A549 (cell line): Measurements from ENCODE around the gene TIMM10. TPM values are rescaled to one million over a fixed set of nuclear protein-coding genes. Genes with fewer than 3 reads are reported as not detected.

ENCODE experiments used
- ATAC-seq, 2 experiments: fragments of 200-7000 bp in 1 of 2; fragments of >200 bp in 1 of 2; cut with Nextera tagmentation in 1 of 2; cut with Tn5 transposase in 1 of 2; 3 replicates each; pipeline versions ENCODE4 v1.8.0 to v1.9.1; 2018 to 2020; ENCODE audit warnings: mild to moderate bottlenecking in 1 of 2, moderate library complexity in 1 of 2
- CTCF ChIA-PET: fragments of 300-600 bp; sonication (Branson Sonifier 250); formaldehyde crosslinking; extraction: SDS; loops from one replicate; lab custom pipeline; 2021; ENCODE audit warnings: antibody characterized with exemption, inconsistent platforms; lab: Yijun Ruan, JAX
- POLR2A ChIA-PET: fragments of 350-600 bp; formaldehyde crosslinking; extraction: SDS; loops from one replicate; lab custom pipeline; 2021; ENCODE audit warnings: antibody characterized with exemption, inconsistent platforms; lab: Yijun Ruan, JAX
- DNase-seq, 2 experiments: peaks; one replicate each; pipeline versions ENCODE4 v3.0.0 to v3.0.0-alpha.2; 2011 to 2016; ENCODE audit warnings: low read depth in 1 of 2, low spot score in 1 of 2
- FAIRE-seq: peaks from 2 replicates; lab custom pipeline; 2011; peaks lifted over from hg19 to GRCh38; lab: Jason Lieb, UNC
- H3K27ac ChIP-seq, 2 experiments: fragments of >200 bp; sonication (Bioruptor Twin); formaldehyde crosslinking; 3 replicates each; pipeline ENCODE4 v1.5.1; 2016 to 2017
- H3K4me1 ChIP-seq: fragments of >200 bp; sonication (Bioruptor Twin); formaldehyde crosslinking; 3 replicates; pipeline ENCODE4 v1.6.1; 2016
- H3K4me2 ChIP-seq: fragments of >200 bp; sonication (Bioruptor Twin); formaldehyde crosslinking; 3 replicates; pipeline ENCODE4 v1.6.1; 2016
- H3K4me3 ChIP-seq: fragments of >200 bp; sonication (Bioruptor Twin); formaldehyde crosslinking; 3 replicates; pipeline ENCODE4 v1.5.1; 2016
- H3K9me3 ChIP-seq: fragments of >200 bp; sonication (Bioruptor Twin); formaldehyde crosslinking; 3 replicates; pipeline ENCODE4 v1.6.1; 2016
- ATOH8 ChIP-seq: fragments of 250-450 bp; sonication (Bioruptor Pico); IDR thresholded peaks from 2 replicates; pipeline ENCODE4 v1.5.0; 2020; ENCODE audit warnings: low read depth, mild to moderate bottlenecking, moderate library complexity
- BCL3 ChIP-seq: fragments of >200 bp; sonication (Bioruptor Twin); formaldehyde crosslinking; IDR thresholded peaks from 3 replicates; pipeline ENCODE4 v1.6.1; 2016
- CEBPB ChIP-seq, 2 experiments: fragments of >200 bp in 1 of 2; sonication (Bioruptor Twin) in 1 of 2; formaldehyde crosslinking in 1 of 2; IDR thresholded peaks; 2 replicates each; pipeline ENCODE4 v1.6.1; 2012 to 2016
- CTCF ChIP-seq: fragments of >200 bp; sonication (Bioruptor Twin); formaldehyde crosslinking; IDR thresholded peaks from 3 replicates; pipeline ENCODE4 v1.5.1; 2016
- EHF ChIP-seq: fragments of 250-450 bp; sonication (Bioruptor Pico); IDR thresholded peaks from 2 replicates; pipeline ENCODE4 v1.5.0; 2020; ENCODE audit warnings: mild to moderate bottlenecking
- HOXB5 ChIP-seq: fragments of 250-450 bp; sonication (Bioruptor Pico); IDR thresholded peaks from 2 replicates; pipeline ENCODE4 v1.5.0; 2020; ENCODE audit warnings: mild to moderate bottlenecking, moderate library complexity
- JUNB ChIP-seq: fragments of >200 bp; sonication (Bioruptor Twin); formaldehyde crosslinking; IDR thresholded peaks from 2 replicates; pipeline ENCODE4 v1.6.1; 2016
- KDM1A ChIP-seq: fragments of 200-600 bp; sonication (generic); IDR thresholded peaks from 2 replicates; pipeline ENCODE4 v1.6.1; 2016; ENCODE audit warnings: low read depth, mild to moderate bottlenecking
- MAFK ChIP-seq: fragments of 450-650 bp; IDR thresholded peaks from 2 replicates; pipeline ENCODE4 v1.6.1; 2014; ENCODE audit not compliant: partially characterized antibody
- MAX ChIP-seq: IDR thresholded peaks from 2 replicates; pipeline ENCODE4 v1.6.1; 2012
- MAZ ChIP-seq: fragments of 150-350 bp; IDR thresholded peaks from 2 replicates; pipeline ENCODE4 v1.6.1; 2014; ENCODE audit warnings: antibody characterized with exemption, low read depth, low read length, borderline replicate concordance
- MYC ChIP-seq: IDR thresholded peaks from 2 replicates; pipeline ENCODE4 v1.6.1; 2012; ENCODE audit warnings: mild to moderate bottlenecking, inconsistent platforms, low read length, improper control_type of control experiment, borderline replicate concordance
- NFE2L2 ChIP-seq: fragments of 150-350 bp; conservative IDR thresholded peaks from 2 replicates; pipeline ENCODE4 v1.6.1; 2014; ENCODE audit warnings: low read length
- NR3C1 ChIP-seq: fragments of >200 bp; sonication (Bioruptor Twin); formaldehyde crosslinking; IDR thresholded peaks from 3 replicates; pipeline ENCODE4 v1.6.1; 2017
- RAD21 ChIP-seq, 2 experiments: fragments of >200 bp in 1 of 2; sonication (Bioruptor Twin) in 1 of 2; formaldehyde crosslinking in 1 of 2; IDR thresholded peaks in 1 of 2; conservative IDR thresholded peaks in 1 of 2; 2 replicates in 1 of 2; 3 replicates in 1 of 2; pipeline ENCODE4 v1.6.1; 2012 to 2018; ENCODE audit warnings: inconsistent platforms in 1 of 2
- RCOR1 ChIP-seq: fragments of 150-350 bp; IDR thresholded peaks from 2 replicates; pipeline ENCODE4 v1.6.1; 2014; ENCODE audit warnings: antibody characterized with exemption, low read length, low read depth
- RNF2 ChIP-seq: fragments of 200-600 bp; sonication (generic); IDR thresholded peaks from 2 replicates; pipeline ENCODE4 v1.6.1; 2016; ENCODE audit warnings: low read depth, mild to moderate bottlenecking, antibody characterized with exemption, moderate library complexity, borderline replicate concordance
- SMC3 ChIP-seq: fragments of >200 bp; sonication (Bioruptor Twin); formaldehyde crosslinking; IDR thresholded peaks from 3 replicates; pipeline ENCODE4 v1.6.1; 2018; ENCODE audit warnings: inconsistent platforms
- SREBF2 ChIP-seq: fragments of 450-650 bp; IDR thresholded peaks from 2 replicates; pipeline ENCODE4 v1.6.1; 2014; ENCODE audit warnings: mild to moderate bottlenecking, moderate library complexity
- WGBS: methylation state at CpG from one replicate; pipeline ENCODE4 v1.1.6; 2017; ENCODE audit errors: missing lambda C conversion rate; 5-methylcytosine and 5-hydroxymethylcytosine counted together
- polyA plus RNA-seq, 4 experiments: library from polyadenylated mRNA; depleted of rRNA in 3 of 4; stranded (reverse); fragments of >200 nt; fragmentation: RNase III in 1 of 4; extraction: RNeasy Plus Mini Kit Qiagen cat#74134 plus additional on column Dnase treatment in 1 of 4; gene quantifications; 2 replicates in 3 of 4; 3 replicates in 1 of 4; pipeline ENCODE4 v1.2.3, GENCODE V29; 2011 to 2017

The TIMM10 gene
- polyA plus RNA-seq, 2 of the 4 experiments (the other 2 are of a cell fraction), result 179 to 248 TPM

GRCh38 chr11:57496109-57496820, 34.3 kb downstream of the TIMM10 start (continued):
- TF ChIP-seq KDM1A, result no peak
- TF ChIP-seq NFE2L2, result no peak
- TF ChIP-seq RAD21 (conservative IDR thresholded peaks at IDR 0.05 in 1 of 2, IDR thresholded peaks at IDR 0.05 in 1 of 2), result no peak
- TF ChIP-seq RCOR1, result no peak
- no peak for TF ChIP-seq MYC

GRCh38 chr11:57493507-57494503, 36.7 kb downstream of the TIMM10 start:
- CTCF ChIA-PET, result interaction anchor here (0.6 to 22.5 kb wide), 37 partner anchors 8 to 1023 kb away, joined by 3 to 299 read pairs (median 4); partner anchors contain the start of genes P2RX3, RTN4RL2, SLC43A1 and SMTNL1

More at GRCh38 chr11:57493507-57494503, 36.7 kb downstream of the TIMM10 start:
- TF ChIP-seq MAFK, result no peak
- TF ChIP-seq BCL3, result no peak
- TF ChIP-seq RAD21 (conservative IDR thresholded peaks at IDR 0.05 in 1 of 2, IDR thresholded peaks at IDR 0.05 in 1 of 2), result peak; percentile 59 to 66
- TF ChIP-seq EHF (CRISPR knock-in tag), result no peak
- TF ChIP-seq MAZ, result no peak
- no peak for TF ChIP-seq RNF2
- peak; percentile 75 for TF ChIP-seq SMC3
- TF ChIP-seq CTCF, result peak; percentile 71
- no peak for TF ChIP-seq NR3C1
- no peak for TF ChIP-seq MAX
- TF ChIP-seq SREBF2, result no peak
- TF ChIP-seq JUNB, result no peak
- no peak for TF ChIP-seq HOXB5 (CRISPR knock-in tag)
- TF ChIP-seq CEBPB (IDR thresholded peaks at IDR 0.05), result 0 out of 4 replicates have a peak, but pooled peaks of 1 of the 2 experiments have one; percentile 20
- no peak for TF ChIP-seq ATOH8
- no peak for FAIRE-seq
- Histone ChIP-seq H3K4me1 (peaks cover 7% of the 10 kb centered on the region), H3K9me3 (no peaks in the 10 kb centered on the region), H3K4me2 (peak overlapping the region; percentile 16; the same call in 1 of the 3 replicates), H3K27ac (peak overlapping the region; percentile 78 to 86), H3K4me3 (no peak overlapping the region)
- ATAC-seq, result peak; percentile 28 to 84; a peak in 3 of 6 replicates
- POLR2A ChIA-PET, result interaction anchor here (1.0 kb wide), 2 partner anchors 27 to 33 kb away, joined by 3 to 5 read pairs; no protein-coding TSS in a partner anchor
- DNase-seq, result peak in 1 of 2 experiments; percentile 73
- 82% methylated on average over 14 of the region's 15 CpGs for WGBS
